T47D (cell line): Measurements from ENCODE around the gene RAPGEF4.

Experiments
- DNase-seq, 2 experiments: peaks; one replicate each; pipeline versions ENCODE4 v3.0.0 to v3.0.0-alpha.2; 2011 to 2012; ENCODE audit warnings: low read depth in 1 of 2, low spot score in 1 of 2
- JUND ChIP-seq: IDR thresholded peaks from 2 replicates; pipeline ENCODE4 v1.6.1; 2012; ENCODE audit warnings: low read depth
- in situ Hi-C: cut with HindIII; loops from 2 replicates; pipeline ENCODE4 v1.10.0; 2016; ENCODE audit warnings: low sequenced_read_pairs, low pct_unique_long_range_greater_than_20kb

RAPGEF4 gene

DNA sequence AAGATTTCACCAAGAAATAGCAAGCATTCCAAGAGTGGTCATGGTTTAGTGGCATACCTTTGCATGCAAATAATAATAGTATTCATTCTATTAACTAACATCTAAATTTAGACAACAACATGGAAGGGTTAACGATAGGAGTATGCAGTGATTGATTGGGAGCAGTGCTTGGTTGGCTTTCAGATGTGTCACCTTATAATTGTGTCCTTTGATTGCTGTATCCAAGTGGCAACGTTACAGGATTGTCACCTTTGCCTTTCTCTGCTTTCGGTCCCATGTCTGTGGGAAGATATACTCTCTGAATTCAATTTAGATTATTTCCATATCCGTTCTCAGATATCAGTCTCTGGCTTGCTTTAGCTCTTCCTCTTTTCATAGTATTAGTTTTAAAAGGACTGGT is 187.2 kb downstream of the RAPGEF4 start:
- TF ChIP-seq JUND: no peak
- in situ Hi-C loops: no loop called here
- no peak for DNase-seq

GRCh38 chr2:172924097-172924660 is 188.5 kb downstream of the RAPGEF4 start:
- in situ Hi-C loops: no loop called here
- TF ChIP-seq JUND: no peak
- no peak for DNase-seq

DNA sequence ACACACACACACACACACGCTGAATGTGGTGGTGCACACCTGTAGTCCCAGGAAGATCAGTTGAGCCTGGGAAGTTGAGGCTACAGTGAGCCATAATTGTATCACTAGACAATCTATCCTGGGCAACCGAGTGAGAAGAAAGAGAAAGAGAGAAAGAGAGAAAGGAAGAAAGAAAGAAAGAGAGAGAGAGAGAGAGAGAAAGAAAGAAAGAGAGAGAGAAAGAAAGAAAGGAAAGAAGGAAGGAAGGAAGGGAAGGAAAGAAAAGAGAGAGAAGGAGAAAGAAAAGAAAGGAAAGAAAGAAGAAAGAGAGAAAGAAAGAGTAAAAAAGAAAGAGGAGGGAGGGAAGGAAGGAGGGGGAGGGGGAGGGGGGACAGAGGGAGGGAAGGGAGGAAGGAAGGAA is 190.0 kb downstream of the RAPGEF4 start:
- DNase-seq: no peak
- in situ Hi-C loops: no loop called here
- TF ChIP-seq JUND: no peak

DNA sequence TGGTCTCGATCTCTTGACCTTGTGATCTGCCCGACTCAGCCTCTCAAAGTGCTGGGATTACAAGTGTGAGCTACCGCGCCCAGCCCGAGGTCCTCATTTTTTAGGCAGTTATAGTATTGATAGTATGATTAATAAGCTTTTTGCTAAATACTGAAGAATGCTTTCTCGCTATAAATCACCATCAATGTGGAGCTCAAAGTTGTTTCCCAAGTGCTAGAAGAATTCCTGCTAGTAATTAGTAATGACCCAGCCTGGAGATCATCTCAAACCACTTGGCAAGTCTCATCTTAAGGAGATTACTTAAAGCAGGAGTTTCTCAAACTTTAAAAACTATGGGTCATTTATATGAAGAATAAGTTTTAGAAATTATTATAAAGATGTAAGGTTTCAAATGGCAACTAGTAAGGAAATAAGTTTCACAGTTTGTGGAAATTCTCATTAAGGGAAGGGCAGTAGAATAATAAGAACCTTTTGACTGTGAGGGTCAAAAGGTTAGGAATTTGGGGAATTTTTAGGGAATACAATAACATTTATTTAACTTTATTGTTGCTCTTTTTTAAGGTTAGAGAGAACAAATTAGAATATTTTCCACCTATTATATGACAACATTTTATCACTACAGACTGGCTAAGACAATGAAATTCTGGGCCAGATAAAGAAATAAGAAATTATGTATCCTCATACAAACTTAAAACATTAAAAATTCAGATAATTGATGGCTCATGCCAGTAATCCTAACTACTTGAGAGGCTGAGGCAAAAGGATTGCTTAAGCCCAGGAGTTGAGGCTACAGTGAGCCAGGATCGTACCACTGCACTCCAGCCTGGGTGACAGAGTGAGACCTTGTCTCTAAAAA is 191.4 kb downstream of the RAPGEF4 start:
- in situ Hi-C loops: no loop called here
- no peak for TF ChIP-seq JUND
- DNase-seq: no peak

GRCh38 chr2:172927641-172928357 is 192.2 kb downstream of the RAPGEF4 start:
- no peak for DNase-seq
- no peak for TF ChIP-seq JUND
- in situ Hi-C loops: no loop called here

DNA sequence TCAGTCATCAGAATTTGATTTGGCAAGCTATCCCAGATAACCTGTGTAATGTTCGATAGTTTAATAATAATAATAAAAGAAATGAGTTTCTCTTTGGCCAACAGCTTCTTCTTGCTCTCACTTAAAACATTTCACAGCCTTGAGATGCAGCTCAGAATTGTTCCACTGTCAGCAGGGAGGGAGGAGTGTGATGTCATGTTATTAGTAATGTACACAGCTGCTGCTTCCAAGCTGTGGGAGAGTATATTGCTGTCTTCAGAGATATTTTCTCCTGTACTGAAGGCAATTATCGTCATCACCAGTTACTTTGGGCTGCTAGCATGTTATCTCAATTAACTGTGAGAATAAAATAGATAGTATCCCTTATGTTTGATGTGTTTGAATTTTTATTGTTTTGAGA is 193.1 kb downstream of the RAPGEF4 start:
- no peak for DNase-seq
- no peak for TF ChIP-seq JUND
- in situ Hi-C loops: no loop called here

GRCh38 chr2:172929644-172930043 is 194.0 kb downstream of the RAPGEF4 start:
- DNase-seq: no peak
- TF ChIP-seq JUND: no peak
- in situ Hi-C loops: no loop called here

DNA sequence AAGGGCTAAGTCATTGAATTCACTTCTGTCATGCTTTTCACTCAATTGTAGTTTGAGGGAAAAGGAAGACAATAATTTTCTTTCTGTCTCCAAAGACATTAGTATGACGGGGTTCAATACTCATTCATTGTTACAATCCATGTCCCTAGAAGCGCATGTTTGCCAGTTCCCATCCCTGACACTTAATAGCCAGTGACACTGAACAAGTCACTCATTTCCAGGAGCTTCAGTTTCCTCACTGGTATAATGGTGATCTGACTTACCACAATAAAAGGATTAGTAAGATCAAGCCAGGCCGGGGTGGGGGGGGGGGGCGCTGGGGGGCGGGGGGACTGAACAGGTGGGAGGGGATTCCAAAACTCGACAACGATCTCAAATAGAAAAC is 195.2 kb downstream of the RAPGEF4 start:
- in situ Hi-C loops: no loop called here
- TF ChIP-seq JUND: no peak
- DNase-seq: no peak

GRCh38 chr2:172931256-172931894 is 195.7 kb downstream of the RAPGEF4 start:
- in situ Hi-C loops: no loop called here
- DNase-seq: peak in 1 of 2 experiments; percentile 29

DNA sequence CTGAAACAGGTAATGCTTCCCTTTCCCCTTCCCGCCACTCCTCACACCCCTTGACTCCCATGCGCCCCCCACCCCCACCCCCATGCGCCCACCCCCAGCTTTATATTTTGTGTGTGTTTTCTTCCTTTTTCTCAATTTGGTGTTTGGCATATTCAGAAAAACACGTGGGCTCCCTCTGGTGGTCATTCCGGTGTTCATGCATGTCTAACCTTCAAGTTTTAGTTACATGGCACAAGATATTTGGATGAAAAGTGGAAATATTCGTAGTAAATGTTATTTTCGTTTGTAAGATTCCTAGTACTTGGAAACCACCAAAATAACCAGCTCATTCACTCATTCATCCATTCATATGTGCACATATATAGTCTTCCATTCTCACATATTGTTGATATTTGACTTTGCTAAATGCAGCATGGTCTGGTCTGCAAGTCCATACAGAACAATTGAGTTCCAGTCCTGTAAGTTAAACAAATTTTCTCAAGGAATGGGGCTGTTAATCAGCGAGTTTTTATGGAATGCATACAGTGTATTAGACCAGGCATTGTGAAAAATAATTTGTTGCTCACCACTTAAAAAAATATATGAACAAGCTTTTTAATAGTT is 196.4 kb downstream of the RAPGEF4 start:
- in situ Hi-C loops: no loop called here
- TF ChIP-seq JUND: no peak
- DNase-seq: peak in 1 of 2 experiments; percentile 60

More at GRCh38 chr2:172931256-172931894, 195.7 kb downstream of the RAPGEF4 start:
- no peak for TF ChIP-seq JUND

DNA sequence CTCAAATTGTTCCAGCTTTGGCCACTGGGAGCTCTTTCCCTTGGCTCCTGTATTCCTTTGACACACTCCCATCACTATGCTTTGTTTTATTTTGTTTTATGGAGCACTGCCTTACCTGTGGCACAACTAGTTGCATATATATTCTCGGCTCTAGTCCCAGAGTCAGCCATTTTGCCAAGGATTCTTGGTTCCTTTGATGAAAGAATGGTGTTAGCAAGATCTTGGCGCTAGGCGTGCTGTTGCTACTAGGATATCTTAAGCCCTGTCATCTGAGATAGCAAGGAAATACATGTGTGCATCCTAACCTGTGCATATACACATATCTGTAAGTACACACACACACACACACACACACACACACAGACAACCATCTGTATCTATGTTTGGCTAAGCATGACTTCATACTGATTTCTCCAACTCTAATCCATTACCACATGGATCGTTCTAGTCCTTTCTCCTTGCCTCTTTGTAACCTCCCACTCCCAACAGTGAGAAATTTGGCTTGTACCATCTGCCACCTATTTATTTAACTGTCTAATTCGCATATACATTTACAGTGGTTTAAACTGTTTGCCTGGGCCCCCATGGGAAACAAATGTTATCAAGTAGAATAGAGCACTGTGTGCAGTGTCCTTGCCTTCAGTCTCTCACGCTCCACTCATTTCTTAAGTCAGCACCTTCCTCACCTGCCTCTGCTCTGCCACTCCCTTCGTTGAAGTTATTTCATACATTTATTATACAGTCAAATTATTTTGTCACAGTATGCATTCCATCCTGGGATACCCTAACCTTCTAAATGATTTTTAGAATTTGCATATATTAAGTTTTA is 202.5 kb downstream of the RAPGEF4 start:
- DNase-seq: no peak
- in situ Hi-C loops: no loop called here
- no peak for TF ChIP-seq JUND

GRCh38 chr2:172938713-172939375 is 203.2 kb downstream of the RAPGEF4 start:
- in situ Hi-C loops: no loop called here
- no peak for DNase-seq
- no peak for TF ChIP-seq JUND
